Astrocyte (in vitro differentiated cells and primary cell): ENCODE measurements around the gene BDNF. TPM values are rescaled to one million over a fixed set of nuclear protein-coding genes. Genes with fewer than 3 reads are reported as not detected.

Experiments used
- DNase-seq: peaks from one replicate; pipeline ENCODE4 v3.0.0-alpha.2; 2010; ENCODE audit warnings: low read depth
- FAIRE-seq: peaks from 2 replicates; lab custom pipeline; 2011; peaks lifted over from hg19 to GRCh38; lab: Jason Lieb, UNC
- H2AFZ ChIP-seq: 2 replicates; pipeline ENCODE4 v1.6.0; 2012; ENCODE audit warnings: low read depth, low read length, inconsistent platforms
- H3K27ac ChIP-seq: 2 replicates; pipeline ENCODE4 v1.5.1; 2011; ENCODE audit warnings: low read depth, low read length, inconsistent platforms
- H3K27me3 ChIP-seq: 2 replicates; pipeline ENCODE4 v1.6.0; 2011; ENCODE audit warnings: low read length, inconsistent platforms; ENCODE audit not compliant: insufficient read depth
- H3K36me3 ChIP-seq: 2 replicates; pipeline ENCODE4 v1.5.1; 2011; ENCODE audit warnings: low read length, inconsistent platforms; ENCODE audit not compliant: insufficient read depth
- H3K4me1 ChIP-seq: 2 replicates; pipeline ENCODE4 v1.5.1; 2011; ENCODE audit warnings: low read length, inconsistent platforms; ENCODE audit not compliant: insufficient read depth
- H3K4me2 ChIP-seq: 2 replicates; pipeline ENCODE4 v1.6.0; 2012; ENCODE audit warnings: low read length, inconsistent platforms
- H3K4me3 ChIP-seq: 2 replicates; pipeline ENCODE4 v1.5.1; 2011; ENCODE audit warnings: low read depth, mild to moderate bottlenecking, low read length, inconsistent platforms; ENCODE audit not compliant: insufficient read depth
- H3K79me2 ChIP-seq: 2 replicates; pipeline ENCODE4 v1.6.0; 2012; ENCODE audit warnings: mild to moderate bottlenecking, low read length, inconsistent platforms; ENCODE audit not compliant: insufficient read depth
- H3K9ac ChIP-seq: 2 replicates; pipeline ENCODE4 v1.6.0; 2012; ENCODE audit warnings: mild to moderate bottlenecking, low read length, inconsistent platforms
- H3K9me3 ChIP-seq: 2 replicates; pipeline ENCODE4 v1.5.1; 2012; ENCODE audit warnings: low read depth, mild to moderate bottlenecking, low read length, inconsistent platforms; ENCODE audit not compliant: insufficient read depth
- H4K20me1 ChIP-seq: 2 replicates; pipeline ENCODE4 v1.6.0; 2012; ENCODE audit warnings: low read length, inconsistent platforms; ENCODE audit not compliant: insufficient read depth
- H3K27ac Mint-ChIP-seq: one replicate; pipeline ENCODE4 v1.8.0; 2021; ENCODE audit warnings: mild to moderate bottlenecking, mixed read lengths; ENCODE audit not compliant: unreplicated experiment
- H3K27me3 Mint-ChIP-seq: one replicate; pipeline ENCODE4 v1.8.0; 2021; ENCODE audit warnings: low read depth, mixed read lengths; ENCODE audit not compliant: unreplicated experiment
- H3K36me3 Mint-ChIP-seq: one replicate; pipeline ENCODE4 v1.8.0; 2021; ENCODE audit warnings: low read depth, mixed read lengths; ENCODE audit not compliant: unreplicated experiment
- H3K4me1 Mint-ChIP-seq: one replicate; pipeline ENCODE4 v1.8.0; 2021; ENCODE audit warnings: low read depth, mixed read lengths; ENCODE audit not compliant: unreplicated experiment
- H3K4me3 Mint-ChIP-seq: one replicate; pipeline ENCODE4 v1.8.0; 2021; ENCODE audit warnings: mild to moderate bottlenecking, moderate library complexity, mixed read lengths; ENCODE audit not compliant: unreplicated experiment
- H3K9me3 Mint-ChIP-seq: one replicate; pipeline ENCODE4 v1.8.0; 2021; ENCODE audit warnings: mild to moderate bottlenecking, mixed read lengths; ENCODE audit not compliant: unreplicated experiment
- CTCF ChIP-seq: IDR thresholded peaks from 2 replicates; pipeline ENCODE4 v1.5.1; 2011; ENCODE audit warnings: low read depth, mild to moderate bottlenecking, inconsistent platforms, low read length, moderate library complexity; ENCODE audit not compliant: insufficient read depth
- EZH2 ChIP-seq: IDR thresholded peaks from 2 replicates; pipeline ENCODE4 v1.6.1; 2012; ENCODE audit warnings: mild to moderate bottlenecking, low read length, inconsistent platforms; ENCODE audit not compliant: insufficient read depth
- total RNA-seq: library from RNA; stranded (reverse); gene quantifications from 2 replicates; pipeline ENCODE4 v1.2.1, GENCODE V29; 2021

BDNF gene
- total RNA-seq, 1 donor from 2014 or later = 27.2 TPM

- H3K4me1 ChIP-seq = peaks cover 24% of the 10 kb centered on the region
- no peaks in the 10 kb centered on the region for H3K9me3 ChIP-seq
- Mint-ChIP-seq H3K27ac (peak overlapping the region; percentile 80), H3K27me3 (peaks cover 30% of the 10 kb centered on the region), H3K4me3 (peak overlapping the region; percentile 91), H3K36me3 (no peaks in the 10 kb centered on the region), H3K4me1 (peaks cover 19% of the 10 kb centered on the region), H3K9me3 (no peaks in the 10 kb centered on the region)
- H3K79me2 ChIP-seq = no peaks in the 10 kb centered on the region
- H3K27me3 ChIP-seq = peaks cover 18% of the 10 kb centered on the region
- peak overlapping the region; percentile 91 for H3K9ac ChIP-seq
- H4K20me1 ChIP-seq = no peaks in the 10 kb centered on the region
- peak overlapping the region; percentile 99 for H3K4me2 ChIP-seq
- H3K4me3 ChIP-seq = peak overlapping the region; percentile 82
- FAIRE-seq (no peak), DNase-seq (no peak)
- TF ChIP-seq EZH2 (no peak), CTCF (no peak)
- no peaks in the 10 kb centered on the region for H3K36me3 ChIP-seq
- H3K27ac ChIP-seq = peak overlapping the region; percentile 84
- H2AFZ ChIP-seq = peak overlapping the region; percentile 87
Measured at GRCh38 chr11:27719546-27719925, 19.3 kb upstream of the BDNF start.

- FAIRE-seq = no peak
- Mint-ChIP-seq H3K9me3 (no peaks in the 10 kb centered on the region), H3K27ac (peak overlapping the region; percentile 98), H3K36me3 (no peaks in the 10 kb centered on the region), H3K4me3 (peak overlapping the region; percentile 91), H3K27me3 (peaks cover 26% of the 10 kb centered on the region), H3K4me1 (peaks cover 19% of the 10 kb centered on the region)
- peaks cover 16% of the 10 kb centered on the region for H3K27me3 ChIP-seq
- no peaks in the 10 kb centered on the region for H4K20me1 ChIP-seq
- no peaks in the 10 kb centered on the region for H3K79me2 ChIP-seq
- H3K9ac ChIP-seq = peak overlapping the region; percentile 91
- H3K36me3 ChIP-seq = no peaks in the 10 kb centered on the region
- TF ChIP-seq EZH2 (no peak), CTCF (no peak)
- H2AFZ ChIP-seq = peak overlapping the region; percentile 87
- DNase-seq = no peak
- H3K4me1 ChIP-seq = peaks cover 24% of the 10 kb centered on the region
- peak overlapping the region; percentile 99 for H3K4me2 ChIP-seq
- H3K27ac ChIP-seq = peak overlapping the region; percentile 84
- H3K4me3 ChIP-seq = peak overlapping the region; percentile 82
- H3K9me3 ChIP-seq = no peaks in the 10 kb centered on the region
Measured at GRCh38 chr11:27718863-27719545, 18.7 kb upstream of the BDNF start.

GRCh38 chr11:27718346-27718862, 18.1 kb upstream of the BDNF start:
- H3K9ac ChIP-seq = peak overlapping the region; percentile 91
- Mint-ChIP-seq H3K27ac (peak overlapping the region; percentile 98), H3K4me1 (peaks cover 19% of the 10 kb centered on the region), H3K9me3 (no peaks in the 10 kb centered on the region), H3K36me3 (no peaks in the 10 kb centered on the region), H3K4me3 (peak overlapping the region; percentile 91), H3K27me3 (peaks cover 21% of the 10 kb centered on the region)
- FAIRE-seq = no peak
- peak; percentile 91 for DNase-seq
- H3K36me3 ChIP-seq = no peaks in the 10 kb centered on the region
- H3K9me3 ChIP-seq = no peaks in the 10 kb centered on the region
- H3K27ac ChIP-seq = peak overlapping the region; percentile 84
- no peaks in the 10 kb centered on the region for H3K79me2 ChIP-seq
- peaks cover 14% of the 10 kb centered on the region for H3K27me3 ChIP-seq
- no peaks in the 10 kb centered on the region for H4K20me1 ChIP-seq
- H3K4me2 ChIP-seq = peak overlapping the region; percentile 99
- TF ChIP-seq EZH2 (no peak), CTCF (no peak)
- peak overlapping the region; percentile 82 for H3K4me3 ChIP-seq
- H2AFZ ChIP-seq = peak overlapping the region; percentile 87
- H3K4me1 ChIP-seq = peaks cover 24% of the 10 kb centered on the region
